Endodermal cell (in vitro differentiated cells): ENCODE data around the gene MSL3B. TPM values are rescaled to one million over a fixed set of nuclear protein-coding genes. Genes with fewer than 3 reads are reported as not detected.

Source experiments
- DNase-seq: peaks from one replicate; pipeline ENCODE4 v3.0.0-alpha.2; 2017
- H3K27ac ChIP-seq: 2 replicates; pipeline ENCODE4 v1.5.1; 2013; ENCODE audit warnings: mild to moderate bottlenecking, low read depth, low read length, moderate library complexity
- H3K27me3 ChIP-seq: 2 replicates; pipeline ENCODE4 v1.6.1; 2013; ENCODE audit warnings: mild to moderate bottlenecking, low read length, moderate library complexity; ENCODE audit not compliant: insufficient read depth, control insufficient read depth, poor library complexity, severe bottlenecking
- H3K36me3 ChIP-seq: 2 replicates; pipeline ENCODE4 v1.7.0; 2013; ENCODE audit warnings: mild to moderate bottlenecking, low read length, moderate library complexity; ENCODE audit not compliant: control insufficient read depth, insufficient read depth
- H3K4me1 ChIP-seq: one replicate; pipeline ENCODE4 v1.7.0; 2013; ENCODE audit warnings: low read length; ENCODE audit not compliant: control insufficient read depth, insufficient read depth
- H3K4me3 ChIP-seq: 2 replicates; pipeline ENCODE4 v1.5.1; 2013; ENCODE audit warnings: mild to moderate bottlenecking, low read length, moderate library complexity
- H3K9ac ChIP-seq: 2 replicates; pipeline ENCODE4 v1.6.1; 2013; ENCODE audit warnings: mild to moderate bottlenecking, low read length, moderate library complexity; ENCODE audit not compliant: poor library complexity, severe bottlenecking; ENCODE audit errors: extremely low read depth
- H3K9me3 ChIP-seq: 2 replicates; pipeline ENCODE4 v1.6.1; 2013; ENCODE audit warnings: mild to moderate bottlenecking, low read length, moderate library complexity; ENCODE audit not compliant: control insufficient read depth
- H3K27ac Mint-ChIP-seq: 2 replicates; pipeline ENCODE4 v1.8.0; 2020; ENCODE audit warnings: mixed read lengths
- H3K27me3 Mint-ChIP-seq: 2 replicates; pipeline ENCODE4 v1.8.0; 2021; ENCODE audit warnings: mild to moderate bottlenecking, mixed read lengths; ENCODE audit not compliant: insufficient read depth
- H3K36me3 Mint-ChIP-seq: 2 replicates; pipeline ENCODE4 v1.8.0; 2020; ENCODE audit warnings: low read depth, mixed read lengths
- H3K4me1 Mint-ChIP-seq: 2 replicates; pipeline ENCODE4 v1.8.0; 2020; ENCODE audit warnings: mixed read lengths
- H3K4me3 Mint-ChIP-seq: 2 replicates; pipeline ENCODE4 v1.8.0; 2020; ENCODE audit warnings: mild to moderate bottlenecking, moderate library complexity, mixed read lengths
- H3K9me3 Mint-ChIP-seq: 2 replicates; pipeline ENCODE4 v1.8.0; 2020; ENCODE audit warnings: mild to moderate bottlenecking, mixed read lengths
- WGBS, 2 experiments: methylation state at CpG; one replicate each; pipeline versions ENCODE4 v1.1.5 to v1.1.7; 2013; ENCODE audit warnings: missing lambda C conversion rate in 2 of 2, mixed read lengths in 1 of 2; ENCODE audit not compliant: insufficient coverage in 1 of 2, insufficient read length in 1 of 2; 5-methylcytosine and 5-hydroxymethylcytosine counted together
- total RNA-seq, 2 donors: library from RNA; stranded (reverse); fragmentation: NEBNext Ultra II Directional in 1 of 2; extraction: Animal tissue kit (Norgen Biotek cat#: 25700) in 1 of 2; gene quantifications; 2 replicates in 1 of 2; 3 replicates in 1 of 2; pipeline ENCODE4 v1.2.1, GENCODE V29; 2021
- TF ChIP-seq, protein P1 (sequence below): fragments of 200-600 bp; sonication (generic); conservative IDR thresholded peaks from 2 replicates; pipeline ENCODE4 v1.5.0; 2021; ENCODE audit warnings: antibody characterized with exemption, mild to moderate bottlenecking

Gene MSL3B

DNA sequence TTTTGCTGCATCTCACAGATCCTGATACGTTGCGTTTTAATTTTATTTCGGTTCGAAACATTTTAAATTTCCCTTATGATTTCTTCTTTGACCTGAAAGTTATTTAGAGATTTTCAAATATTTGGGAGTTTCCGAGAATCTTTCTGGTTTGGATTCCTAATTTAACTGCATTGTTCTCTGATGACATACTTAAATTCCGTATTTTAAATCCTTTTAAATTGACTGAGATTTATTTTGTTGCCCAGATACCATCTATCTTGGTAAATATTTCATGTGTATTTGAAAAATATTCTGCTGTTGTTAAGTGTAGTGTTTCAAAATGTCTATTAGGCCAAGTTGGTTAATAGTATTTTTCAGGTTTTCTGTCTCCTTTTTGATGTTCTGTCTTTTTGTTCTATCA, 52.3 kb downstream of the MSL3B start:
- Histone ChIP-seq H3K9ac (no peak overlapping the region), H3K4me1 (no peaks in the 10 kb centered on the region), H3K27me3 (no peaks in the 10 kb centered on the region), H3K4me3 (no peak overlapping the region), H3K9me3 (no peaks in the 10 kb centered on the region), H3K36me3 (no peaks in the 10 kb centered on the region), H3K27ac (no peak overlapping the region)
- no peak for DNase-seq
- Mint-ChIP-seq H3K4me1 (no peaks in the 10 kb centered on the region), H3K9me3 (no peaks in the 10 kb centered on the region), H3K4me3 (no peak overlapping the region), H3K27me3 (peaks cover 3% of the 10 kb centered on the region), H3K27ac (no peak overlapping the region), H3K36me3 (no peaks in the 10 kb centered on the region)
- TF ChIP-seq, protein P1, sequence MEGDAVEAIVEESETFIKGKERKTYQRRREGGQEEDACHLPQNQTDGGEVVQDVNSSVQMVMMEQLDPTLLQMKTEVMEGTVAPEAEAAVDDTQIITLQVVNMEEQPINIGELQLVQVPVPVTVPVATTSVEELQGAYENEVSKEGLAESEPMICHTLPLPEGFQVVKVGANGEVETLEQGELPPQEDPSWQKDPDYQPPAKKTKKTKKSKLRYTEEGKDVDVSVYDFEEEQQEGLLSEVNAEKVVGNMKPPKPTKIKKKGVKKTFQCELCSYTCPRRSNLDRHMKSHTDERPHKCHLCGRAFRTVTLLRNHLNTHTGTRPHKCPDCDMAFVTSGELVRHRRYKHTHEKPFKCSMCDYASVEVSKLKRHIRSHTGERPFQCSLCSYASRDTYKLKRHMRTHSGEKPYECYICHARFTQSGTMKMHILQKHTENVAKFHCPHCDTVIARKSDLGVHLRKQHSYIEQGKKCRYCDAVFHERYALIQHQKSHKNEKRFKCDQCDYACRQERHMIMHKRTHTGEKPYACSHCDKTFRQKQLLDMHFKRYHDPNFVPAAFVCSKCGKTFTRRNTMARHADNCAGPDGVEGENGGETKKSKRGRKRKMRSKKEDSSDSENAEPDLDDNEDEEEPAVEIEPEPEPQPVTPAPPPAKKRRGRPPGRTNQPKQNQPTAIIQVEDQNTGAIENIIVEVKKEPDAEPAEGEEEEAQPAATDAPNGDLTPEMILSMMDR, result no peak
- 75 to 93% methylated on average over 1 to 6 of the region's 6 CpGs for WGBS, 2 experiments

Other genes with a start within 250 kb of the MSL3B start
- gene UGT1A10, start 231.9 kb downstream of the MSL3B start, total RNA-seq, result under 1 TPM in 1 of 2 donors, not detected in 1; 0.13 TPM
- gene UGT1A9, start 196.5 kb downstream of the MSL3B start, total RNA-seq, result not detected
- gene UGT1A7, start 186.5 kb downstream of the MSL3B start, total RNA-seq, result not detected
- not detected for gene UGT1A6, start 175.5 kb downstream of the MSL3B start, total RNA-seq
- gene UGT1A5, start 155.5 kb downstream of the MSL3B start, total RNA-seq, result not detected
- not detected for gene UGT1A4, start 149.7 kb downstream of the MSL3B start, total RNA-seq
- gene UGT1A3, start 139.3 kb downstream of the MSL3B start, total RNA-seq, result not detected
- not detected for gene UGT1A1, start 108.1 kb downstream of the MSL3B start, total RNA-seq
- not detected for gene MROH2A, start 90.1 kb downstream of the MSL3B start, total RNA-seq
- gene HJURP, start 13.9 kb downstream of the MSL3B start, total RNA-seq, result 10 to 100 TPM; 39.4 to 78.9 TPM
- gene TRPM8, start 49.0 kb upstream of the MSL3B start, total RNA-seq, result not detected
- gene SPP2, start 182.3 kb upstream of the MSL3B start, total RNA-seq, result not detected